ENCODE data around the gene ITPK1.

ITPK1 gene

GRCh38 chr14:93023802-93024434 lies 91.8 kb downstream of the ITPK1 start:
- no peak for DNase-seq

- peak; percentile 44 to 51 for DNase-seq
These were observed 92.7 kb downstream of the ITPK1 start for GRCh38 chr14:93023039-93023438.

- DNase-seq = no peak
These were observed 95.8 kb downstream of the ITPK1 start for GRCh38 chr14:93019970-93020369.

GRCh38 chr14:93019367-93019843 lies 96.3 kb downstream of the ITPK1 start:
- no peak for DNase-seq

- no peak for DNase-seq
These were observed 97.4 kb downstream of the ITPK1 start for GRCh38 chr14:93018366-93018765.

GRCh38 chr14:93017898-93018297 lies 97.8 kb downstream of the ITPK1 start:
- DNase-seq = no peak

GRCh38 chr14:93017301-93017797 lies 98.4 kb downstream of the ITPK1 start:
- no peak for DNase-seq

- no peak for DNase-seq
These were observed 99.4 kb downstream of the ITPK1 start for GRCh38 chr14:93016275-93016845.

- DNase-seq = no peak
These were observed 100.2 kb downstream of the ITPK1 start for GRCh38 chr14:93015505-93015904.

GRCh38 chr14:93015064-93015463 lies 100.7 kb downstream of the ITPK1 start:
- DNase-seq = peak; percentile 29 to 56

GRCh38 chr14:93014058-93015023 lies 101.4 kb downstream of the ITPK1 start:
- DNase-seq = peak; percentile 38 to 65

GRCh38 chr14:93012951-93013719 lies 102.6 kb downstream of the ITPK1 start:
- DNase-seq = peak; percentile 73 to 84

- DNase-seq = no peak
These were observed 103.2 kb downstream of the ITPK1 start for GRCh38 chr14:93012506-93012905.

- DNase-seq = no peak
These were observed 103.9 kb downstream of the ITPK1 start for GRCh38 chr14:93011650-93012325.

GRCh38 chr14:93011141-93011529 lies 104.6 kb downstream of the ITPK1 start:
- no peak for DNase-seq

- no peak for DNase-seq
These were observed 105.1 kb downstream of the ITPK1 start for GRCh38 chr14:93010522-93011140.

- no peak for DNase-seq
These were observed 105.6 kb downstream of the ITPK1 start for GRCh38 chr14:93010130-93010499.

- peak; percentile 76 to 83 for DNase-seq
These were observed 106.1 kb downstream of the ITPK1 start for GRCh38 chr14:93009471-93010129.

GRCh38 chr14:93008381-93008780 lies 107.3 kb downstream of the ITPK1 start:
- no peak for DNase-seq

GRCh38 chr14:93007225-93007997 lies 108.3 kb downstream of the ITPK1 start:
- DNase-seq = peak; percentile 89 to 95
